IPS-11a (cell line): ENCODE results near the gene CIDEC.
"Not testable (repeated sequence)": the region's sequence is repeated elsewhere in the genome, so short reads cannot be mapped to it uniquely, and the experiment has no call there.

Experiments used
- H3K4me3 ChIP-seq: one replicate; pipeline ENCODE4 v1.5.1; 2013; ENCODE audit warnings: low read depth, low read length, control low read depth

The CIDEC gene

GRCh38 chr3:9851383-9851782, 28.7 kb downstream of the CIDEC start:
- H3K4me3 ChIP-seq = not testable (repeated sequence)

GRCh38 chr3:9848860-9849259, 31.2 kb downstream of the CIDEC start:
- H3K4me3 ChIP-seq = not testable (repeated sequence)

GRCh38 chr3:9847870-9848269, 32.2 kb downstream of the CIDEC start:
- not testable (repeated sequence) for H3K4me3 ChIP-seq

GRCh38 chr3:9846931-9847488, 33.0 kb downstream of the CIDEC start:
- no peak overlapping the region for H3K4me3 ChIP-seq

GRCh38 chr3:9846231-9846630, 33.8 kb downstream of the CIDEC start:
- H3K4me3 ChIP-seq = no peak overlapping the region

GRCh38 chr3:9843715-9844438, 36.2 kb downstream of the CIDEC start, which contains the start of gene RPUSD3:
Gene RPUSD3 (minus strand): TSS chr3:9844008. CDS start chr3:9843990, 18 bp downstream.
- peak within 1 kb of the TSS; percentile 89 for H3K4me3 ChIP-seq

GRCh38 chr3:9841015-9841414, 39.0 kb downstream of the CIDEC start:
- H3K4me3 ChIP-seq = no peak overlapping the region

- no peak overlapping the region for H3K4me3 ChIP-seq
These were observed 41.2 kb downstream of the CIDEC start for GRCh38 chr3:9838856-9839255.

- no peak overlapping the region for H3K4me3 ChIP-seq
These were observed 42.1 kb downstream of the CIDEC start for GRCh38 chr3:9837701-9838582.

GRCh38 chr3:9834520-9835380, 45.3 kb downstream of the CIDEC start:
- no peak overlapping the region for H3K4me3 ChIP-seq

- H3K4me3 ChIP-seq = no peak overlapping the region
These were observed 47.0 kb downstream of the CIDEC start for GRCh38 chr3:9833078-9833477.

GRCh38 chr3:9831253-9831652, 48.8 kb downstream of the CIDEC start:
- no peak overlapping the region for H3K4me3 ChIP-seq

- no peak overlapping the region for H3K4me3 ChIP-seq
These were observed 51.0 kb downstream of the CIDEC start for GRCh38 chr3:9828801-9829755.

- no peak overlapping the region for H3K4me3 ChIP-seq
These were observed 53.1 kb downstream of the CIDEC start for GRCh38 chr3:9826815-9827573.

- H3K4me3 ChIP-seq = no peak overlapping the region
These were observed 54.5 kb downstream of the CIDEC start for GRCh38 chr3:9825451-9826040.

GRCh38 chr3:9820946-9821345, 59.1 kb downstream of the CIDEC start:
- H3K4me3 ChIP-seq = no peak overlapping the region

- no peak overlapping the region for H3K4me3 ChIP-seq
These were observed 59.5 kb downstream of the CIDEC start for GRCh38 chr3:9820543-9820942.

- no peak overlapping the region for H3K4me3 ChIP-seq
These were observed 61.3 kb downstream of the CIDEC start for GRCh38 chr3:9818666-9819335.
